HEK293 (cell line): ENCODE results near the gene SMURF2.

Experiments used
- CTCF ChIA-PET: fragments of 350-600 bp; formaldehyde crosslinking; extraction: SDS; loops from one replicate; lab custom pipeline; 2021; ENCODE audit warnings: antibody characterized with exemption; lab: Yijun Ruan, JAX
- POLR2A ChIA-PET: fragments of 300-600 bp; formaldehyde crosslinking; extraction: SDS; loops from one replicate; lab custom pipeline; 2020; ENCODE audit warnings: antibody characterized with exemption, inconsistent platforms; lab: Yijun Ruan, JAX
- H3K27ac ChIP-seq: fragments of 200-500 bp; sonication (Bioruptor generic); 2 replicates; pipeline ENCODE4 v1.5.1; 2014; ENCODE audit warnings: low read depth, low read length, control low read depth, inconsistent platforms; ENCODE audit errors: extremely low read depth
- H3K36me3 ChIP-seq, 2 experiments: fragments of 200-500 bp in 1 of 2; sonication (Bioruptor generic) in 1 of 2; 1 replicate in 1 of 2; 2 replicates in 1 of 2; pipeline ENCODE4 v1.5.1; 2014 to 2017; ENCODE audit warnings: inconsistent platforms in 2 of 2, low read length in 2 of 2; ENCODE audit not compliant: control insufficient read depth in 2 of 2, insufficient read depth in 1 of 2
- H3K4me1 ChIP-seq: fragments of 200-500 bp; sonication (Bioruptor generic); 2 replicates; pipeline ENCODE4 v1.5.1; 2014; ENCODE audit warnings: mild to moderate bottlenecking, low read length, inconsistent platforms; ENCODE audit not compliant: control insufficient read depth, insufficient read depth
- H3K4me3 ChIP-seq: 2 replicates; pipeline ENCODE4 v1.5.1; 2011; ENCODE audit warnings: low read depth, mild to moderate bottlenecking, control low read depth, low read length, moderate library complexity
- H3K9me3 ChIP-seq: fragments of 200-500 bp; sonication (Bioruptor generic); 2 replicates; pipeline ENCODE4 v1.5.1; 2014; ENCODE audit warnings: low read depth, low read length, inconsistent platforms; ENCODE audit not compliant: control insufficient read depth, insufficient read depth
- KLF1 ChIP-seq: fragments of 450-650 bp; formaldehyde crosslinking; IDR thresholded peaks from 2 replicates; pipeline ENCODE4 v1.5.1; 2016; ENCODE audit warnings: missing biosample characterization, missing genetic modification characterization
- OSR2 ChIP-seq: fragments of 450-650 bp; formaldehyde crosslinking; IDR thresholded peaks from 2 replicates; pipeline ENCODE4 v1.5.1; 2016; ENCODE audit warnings: missing biosample characterization, missing genetic modification characterization
- PRDM1 ChIP-seq: fragments of 450-650 bp; formaldehyde crosslinking; IDR thresholded peaks from 2 replicates; pipeline ENCODE4; 2016; ENCODE audit warnings: missing biosample characterization, missing genetic modification characterization
- PRDM10 ChIP-seq: fragments of 450-650 bp; formaldehyde crosslinking; IDR thresholded peaks from 2 replicates; pipeline ENCODE4 v1.5.1; 2016; ENCODE audit warnings: missing biosample characterization, missing genetic modification characterization
- SCRT1 ChIP-seq: fragments of 450-650 bp; formaldehyde crosslinking; IDR thresholded peaks from 2 replicates; pipeline ENCODE4 v1.5.1; 2016; ENCODE audit warnings: missing biosample characterization, missing genetic modification characterization, borderline replicate concordance
- ZFP3 ChIP-seq: fragments of 450-650 bp; formaldehyde crosslinking; IDR thresholded peaks from 2 replicates; pipeline ENCODE4 v1.5.1; 2016; ENCODE audit warnings: low read depth, missing biosample characterization, missing genetic modification characterization
- ZNF449 ChIP-seq: fragments of 450-650 bp; formaldehyde crosslinking; IDR thresholded peaks from 2 replicates; pipeline ENCODE4 v1.5.1; 2017; ENCODE audit warnings: missing biosample characterization, mild to moderate bottlenecking, missing genetic modification characterization, moderate library complexity
- ZNF600 ChIP-seq: fragments of 450-650 bp; formaldehyde crosslinking; IDR thresholded peaks from 2 replicates; pipeline ENCODE4 v1.5.1; 2016; ENCODE audit warnings: missing biosample characterization, missing genetic modification characterization
- ZNF792 ChIP-seq: fragments of 450-650 bp; formaldehyde crosslinking; IDR thresholded peaks from 2 replicates; pipeline ENCODE4 v1.5.1; 2016; ENCODE audit warnings: missing biosample characterization, missing genetic modification characterization
- ZNF830 ChIP-seq: fragments of 450-650 bp; IDR thresholded peaks from 2 replicates; pipeline ENCODE4 v1.5.0; 2018; ENCODE audit warnings: missing biosample characterization, missing genetic modification characterization, low read depth, mild to moderate bottlenecking, moderate library complexity
- ZSCAN18 ChIP-seq: fragments of 450-650 bp; formaldehyde crosslinking; IDR thresholded peaks from 2 replicates; pipeline ENCODE4 v1.5.1; 2016; ENCODE audit warnings: missing biosample characterization, missing genetic modification characterization
- TF ChIP-seq, protein P1 (sequence below): fragments of 450-650 bp; formaldehyde crosslinking; IDR thresholded peaks from 2 replicates; pipeline ENCODE4 v1.5.1; 2016; ENCODE audit warnings: missing biosample characterization, missing genetic modification characterization, borderline replicate concordance

SMURF2 gene

GRCh38 chr17:64500862-64501765, 161.0 kb downstream of the SMURF2 start:
- POLR2A ChIA-PET = interaction anchor here (0.5 kb wide), 1 partner anchor 356 kb away, joined by 3 read pairs; no protein-coding TSS in a partner anchor
- no peaks in the 10 kb centered on the region for H3K4me1 ChIP-seq
- no peak overlapping the region for H3K4me3 ChIP-seq
- no peak overlapping the region for H3K27ac ChIP-seq
- no peaks in the 10 kb centered on the region for H3K9me3 ChIP-seq
- H3K36me3 ChIP-seq = peaks cover 28 to 75% of the 10 kb centered on the region in 2 experiments; a peak in 2 of 3 replicates
- CTCF ChIA-PET = no interaction called here
- TF ChIP-seq ZNF830 (tag by site-specific recombination) = no peak
- peak; percentile 53 for TF ChIP-seq PRDM1 (tag by site-specific recombination)

DNA sequence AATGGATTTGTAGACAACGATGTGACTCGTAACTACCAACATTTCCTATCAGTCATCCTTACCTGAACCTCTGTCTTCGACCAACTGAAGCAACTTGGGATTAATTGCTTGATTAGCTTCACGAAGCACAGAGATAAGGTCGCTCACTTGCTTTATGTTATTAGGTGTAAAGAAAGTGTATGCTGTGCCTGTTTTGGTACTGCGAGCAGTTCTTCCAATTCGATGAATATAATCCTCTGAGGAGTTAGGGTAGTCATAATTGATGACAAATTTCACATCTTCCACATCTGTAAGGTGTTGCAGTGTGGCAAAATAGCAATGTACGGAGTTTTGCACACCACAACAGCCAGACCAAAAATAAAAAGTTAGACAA, 161.6 kb downstream of the SMURF2 start:
- peaks cover 28 to 75% of the 10 kb centered on the region in 2 experiments; a peak in 2 of 3 replicates for H3K36me3 ChIP-seq
- no peak overlapping the region for H3K4me3 ChIP-seq
- H3K4me1 ChIP-seq = no peaks in the 10 kb centered on the region
- POLR2A ChIA-PET = no interaction called here
- H3K9me3 ChIP-seq = no peaks in the 10 kb centered on the region
- TF ChIP-seq KLF1 (tag by site-specific recombination) (no peak), ZNF449 (tag by site-specific recombination) (no peak), ZFP3 (tag by site-specific recombination) (no peak), SCRT1 (tag by site-specific recombination) (no peak), ZSCAN18 (no peak), ZNF792 (tag by site-specific recombination) (no peak)
- TF ChIP-seq, protein P1, sequence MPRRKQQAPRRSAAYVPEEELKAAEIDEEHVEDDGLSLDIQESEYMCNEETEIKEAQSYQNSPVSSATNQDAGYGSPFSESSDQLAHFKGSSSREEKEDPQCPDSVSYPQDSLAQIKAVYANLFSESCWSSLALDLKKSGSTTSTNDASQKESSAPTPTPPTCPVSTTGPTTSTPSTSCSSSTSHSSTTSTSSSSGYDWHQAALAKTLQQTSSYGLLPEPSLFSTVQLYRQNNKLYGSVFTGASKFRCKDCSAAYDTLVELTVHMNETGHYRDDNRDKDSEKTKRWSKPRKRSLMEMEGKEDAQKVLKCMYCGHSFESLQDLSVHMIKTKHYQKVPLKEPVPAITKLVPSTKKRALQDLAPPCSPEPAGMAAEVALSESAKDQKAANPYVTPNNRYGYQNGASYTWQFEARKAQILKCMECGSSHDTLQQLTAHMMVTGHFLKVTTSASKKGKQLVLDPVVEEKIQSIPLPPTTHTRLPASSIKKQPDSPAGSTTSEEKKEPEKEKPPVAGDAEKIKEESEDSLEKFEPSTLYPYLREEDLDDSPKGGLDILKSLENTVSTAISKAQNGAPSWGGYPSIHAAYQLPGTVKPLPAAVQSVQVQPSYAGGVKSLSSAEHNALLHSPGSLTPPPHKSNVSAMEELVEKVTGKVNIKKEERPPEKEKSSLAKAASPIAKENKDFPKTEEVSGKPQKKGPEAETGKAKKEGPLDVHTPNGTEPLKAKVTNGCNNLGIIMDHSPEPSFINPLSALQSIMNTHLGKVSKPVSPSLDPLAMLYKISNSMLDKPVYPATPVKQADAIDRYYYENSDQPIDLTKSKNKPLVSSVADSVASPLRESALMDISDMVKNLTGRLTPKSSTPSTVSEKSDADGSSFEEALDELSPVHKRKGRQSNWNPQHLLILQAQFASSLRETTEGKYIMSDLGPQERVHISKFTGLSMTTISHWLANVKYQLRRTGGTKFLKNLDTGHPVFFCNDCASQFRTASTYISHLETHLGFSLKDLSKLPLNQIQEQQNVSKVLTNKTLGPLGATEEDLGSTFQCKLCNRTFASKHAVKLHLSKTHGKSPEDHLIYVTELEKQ (tag by site-specific recombination) = no peak
- CTCF ChIA-PET = interaction anchor here (0.6 kb wide), 2 partner anchors 45 to 636 kb away, joined by 3 read pairs; no protein-coding TSS in a partner anchor
- no peak overlapping the region for H3K27ac ChIP-seq

DNA sequence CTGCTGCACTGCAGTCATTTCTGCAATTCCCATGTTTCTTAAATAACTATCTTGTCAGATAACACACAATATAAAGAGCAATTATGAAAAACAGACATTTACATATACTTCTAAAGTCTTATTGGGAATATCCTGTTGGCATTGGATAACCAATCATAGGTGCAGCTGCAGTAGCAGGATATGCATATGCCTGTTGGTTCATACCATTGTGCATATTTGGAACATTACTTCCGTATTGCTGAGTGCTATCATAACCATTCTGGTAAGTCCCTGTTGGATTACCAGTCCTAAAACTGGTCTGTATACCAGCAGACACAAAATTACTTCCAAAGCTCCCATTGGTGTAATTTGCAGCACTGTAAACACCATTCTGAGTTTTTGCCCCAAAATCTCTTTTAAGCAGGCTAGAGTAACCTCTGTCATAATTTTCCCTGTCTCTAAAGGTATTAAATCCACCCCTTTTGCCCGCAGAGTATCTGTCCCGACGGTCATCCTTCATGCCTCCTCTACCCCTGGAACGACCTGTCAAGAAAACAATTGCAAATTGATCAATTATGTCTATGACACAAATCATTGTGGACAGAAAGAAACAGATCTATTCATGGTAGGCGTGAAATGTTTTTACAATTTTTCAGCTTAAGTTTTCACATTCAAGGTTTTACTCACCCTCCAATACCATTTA, 162.2 kb downstream of the SMURF2 start:
- no peak overlapping the region for H3K4me3 ChIP-seq
- TF ChIP-seq OSR2 (tag by site-specific recombination) (no peak), PRDM10 (peak; percentile 76), ZNF600 (tag by site-specific recombination) (peak; percentile 93)
- peaks cover 28 to 73% of the 10 kb centered on the region in 2 experiments for H3K36me3 ChIP-seq
- no peaks in the 10 kb centered on the region for H3K9me3 ChIP-seq
- POLR2A ChIA-PET = no interaction called here
- H3K27ac ChIP-seq = no peak overlapping the region
- H3K4me1 ChIP-seq = no peaks in the 10 kb centered on the region
- CTCF ChIA-PET = interaction anchor here (0.6 to 0.7 kb wide), 3 partner anchors 45 to 636 kb away, joined by 3 to 4 read pairs (median 3); no protein-coding TSS in a partner anchor
